Measurements from ENCODE around the gene PRIM2.
"Not testable (repeated sequence)": the region's sequence is repeated elsewhere in the genome, so short reads cannot be mapped to it uniquely, and the experiment has no call there.

- TF ChIP-seq GABPA (IDR thresholded peaks at IDR 0.05; ENCODE audit: low read depth); CTCF (IDR thresholded peaks at IDR 0.05; ENCODE audit: insufficient read depth, low read length); POLR2AphosphoS5 (IDR thresholded peaks at IDR 0.05; ENCODE audit: low read depth): not testable (repeated sequence)
- TF ChIP-seq, protein P1, sequence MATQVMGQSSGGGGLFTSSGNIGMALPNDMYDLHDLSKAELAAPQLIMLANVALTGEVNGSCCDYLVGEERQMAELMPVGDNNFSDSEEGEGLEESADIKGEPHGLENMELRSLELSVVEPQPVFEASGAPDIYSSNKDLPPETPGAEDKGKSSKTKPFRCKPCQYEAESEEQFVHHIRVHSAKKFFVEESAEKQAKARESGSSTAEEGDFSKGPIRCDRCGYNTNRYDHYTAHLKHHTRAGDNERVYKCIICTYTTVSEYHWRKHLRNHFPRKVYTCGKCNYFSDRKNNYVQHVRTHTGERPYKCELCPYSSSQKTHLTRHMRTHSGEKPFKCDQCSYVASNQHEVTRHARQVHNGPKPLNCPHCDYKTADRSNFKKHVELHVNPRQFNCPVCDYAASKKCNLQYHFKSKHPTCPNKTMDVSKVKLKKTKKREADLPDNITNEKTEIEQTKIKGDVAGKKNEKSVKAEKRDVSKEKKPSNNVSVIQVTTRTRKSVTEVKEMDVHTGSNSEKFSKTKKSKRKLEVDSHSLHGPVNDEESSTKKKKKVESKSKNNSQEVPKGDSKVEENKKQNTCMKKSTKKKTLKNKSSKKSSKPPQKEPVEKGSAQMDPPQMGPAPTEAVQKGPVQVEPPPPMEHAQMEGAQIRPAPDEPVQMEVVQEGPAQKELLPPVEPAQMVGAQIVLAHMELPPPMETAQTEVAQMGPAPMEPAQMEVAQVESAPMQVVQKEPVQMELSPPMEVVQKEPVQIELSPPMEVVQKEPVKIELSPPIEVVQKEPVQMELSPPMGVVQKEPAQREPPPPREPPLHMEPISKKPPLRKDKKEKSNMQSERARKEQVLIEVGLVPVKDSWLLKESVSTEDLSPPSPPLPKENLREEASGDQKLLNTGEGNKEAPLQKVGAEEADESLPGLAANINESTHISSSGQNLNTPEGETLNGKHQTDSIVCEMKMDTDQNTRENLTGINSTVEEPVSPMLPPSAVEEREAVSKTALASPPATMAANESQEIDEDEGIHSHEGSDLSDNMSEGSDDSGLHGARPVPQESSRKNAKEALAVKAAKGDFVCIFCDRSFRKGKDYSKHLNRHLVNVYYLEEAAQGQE (IDR thresholded peaks at IDR 0.05; ENCODE audit: insufficient replicate concordance, low read depth): not testable (repeated sequence)
Measured at GRCh38 chr6:57618959-57619358, 301.5 kb downstream of the PRIM2 start.
